Measurements from ENCODE around the gene ACTG2.
A peak's percentile ranks its signal among the peaks of the same experiment; 100 is the strongest.
"Not testable (repeated sequence)": the region's sequence is repeated elsewhere in the genome, so short reads cannot be mapped to it uniquely, and the experiment has no call there.

Gene ACTG2

GRCh38 chr2:73893764-73894474 lies 1.1 kb downstream of the ACTG2 start:
- no peak for DNase-seq

GRCh38 chr2:73894475-73894850 lies 1.7 kb downstream of the ACTG2 start:
- no peak for DNase-seq

- no peak for DNase-seq
These were observed 2.1 kb downstream of the ACTG2 start for GRCh38 chr2:73894877-73895276.

- DNase-seq = no peak
These were observed 2.7 kb downstream of the ACTG2 start for GRCh38 chr2:73895473-73895872.

- DNase-seq = peak; percentile 91
These were observed 3.8 kb downstream of the ACTG2 start for GRCh38 chr2:73896362-73897239.

- no peak for DNase-seq
These were observed 4.4 kb downstream of the ACTG2 start for GRCh38 chr2:73897240-73897583.

GRCh38 chr2:73897934-73898333 lies 5.1 kb downstream of the ACTG2 start:
- no peak for DNase-seq

GRCh38 chr2:73899801-73900336 lies 7.1 kb downstream of the ACTG2 start:
- no peak for DNase-seq

GRCh38 chr2:73901143-73901542 lies 8.3 kb downstream of the ACTG2 start:
- DNase-seq = no peak

- no peak for DNase-seq
These were observed 9.5 kb downstream of the ACTG2 start for GRCh38 chr2:73902284-73902683.

- no peak for DNase-seq
These were observed 10.5 kb downstream of the ACTG2 start for GRCh38 chr2:73903313-73903712.

GRCh38 chr2:73903949-73904613 lies 11.3 kb downstream of the ACTG2 start:
- DNase-seq = not testable (repeated sequence)

- DNase-seq = no peak
These were observed 12.1 kb downstream of the ACTG2 start for GRCh38 chr2:73904952-73905351.

- DNase-seq = no peak
These were observed 14.2 kb downstream of the ACTG2 start for GRCh38 chr2:73906847-73907505.

- peak; percentile 61 for DNase-seq
These were observed 15.1 kb downstream of the ACTG2 start for GRCh38 chr2:73907840-73908452.

GRCh38 chr2:73908689-73909652 lies 16.2 kb downstream of the ACTG2 start:
- DNase-seq = no peak

GRCh38 chr2:73910873-73911547 lies 18.2 kb downstream of the ACTG2 start:
- DNase-seq = no peak

- DNase-seq = no peak
These were observed 18.9 kb downstream of the ACTG2 start for GRCh38 chr2:73911548-73912208.

- no peak for DNase-seq
These were observed 20.7 kb downstream of the ACTG2 start for GRCh38 chr2:73913414-73914054.
